GM23338 (cell line): Measurements from ENCODE around the gene FBXW11. TPM values are rescaled to one million over a fixed set of nuclear protein-coding genes. Genes with fewer than 3 reads are reported as not detected.

ENCODE experiments used
- ATAC-seq: fragments of 200-7000 bp; cut with Tn5 transposase; 3 replicates; pipeline ENCODE4 v1.9.1; 2020
- DNase-seq: peaks from one replicate; pipeline ENCODE4 v3.0.0-alpha.2; 2015; ENCODE audit warnings: low spot score
- H2AFZ ChIP-seq: fragments of 200-600 bp; sonication (generic); 2 replicates; pipeline ENCODE4 v1.8.0; 2016; ENCODE audit warnings: antibody characterized with exemption, mild to moderate bottlenecking, moderate library complexity
- H3F3A ChIP-seq: fragments of 200-600 bp; sonication (generic); replicated peaks from 2 replicates; pipeline ENCODE4 v1.8.0; 2017; ENCODE audit warnings: antibody characterized with exemption, mixed run types, low read depth
- H3K27ac ChIP-seq: fragments of 200-600 bp; sonication (generic); 2 replicates; pipeline ENCODE4 v1.6.1; 2016; ENCODE audit warnings: low read depth
- H3K27me3 ChIP-seq: fragments of 200-600 bp; sonication (generic); 2 replicates; pipeline ENCODE4 v1.8.0; 2016; ENCODE audit warnings: mild to moderate bottlenecking, mixed run types, moderate library complexity; ENCODE audit not compliant: insufficient read depth
- H3K36me3 ChIP-seq: fragments of 200-600 bp; sonication (generic); 2 replicates; pipeline ENCODE4 v1.8.0; 2016; ENCODE audit warnings: mild to moderate bottlenecking; ENCODE audit not compliant: insufficient read depth
- H3K4me1 ChIP-seq: fragments of 200-600 bp; sonication (generic); 2 replicates; pipeline ENCODE4 v1.8.0; 2016; ENCODE audit warnings: mild to moderate bottlenecking, moderate library complexity; ENCODE audit not compliant: insufficient read depth
- H3K4me2 ChIP-seq: fragments of 200-600 bp; sonication (generic); 2 replicates; pipeline ENCODE4 v1.7.1; 2017; ENCODE audit warnings: mixed run types
- H3K4me3 ChIP-seq: fragments of 200-600 bp; sonication (generic); 2 replicates; pipeline ENCODE4 v1.6.1; 2016; ENCODE audit warnings: mixed run types
- H3K79me2 ChIP-seq: fragments of 200-600 bp; sonication (generic); replicated peaks from 2 replicates; pipeline ENCODE4 v1.8.0; 2017; ENCODE audit warnings: mild to moderate bottlenecking; ENCODE audit not compliant: insufficient read depth
- H3K9me2 ChIP-seq: fragments of 200-600 bp; sonication (generic); 2 replicates; pipeline ENCODE4 v1.8.0; 2017; ENCODE audit not compliant: insufficient read depth
- H4K20me1 ChIP-seq: fragments of 200-600 bp; sonication (generic); replicated peaks from 2 replicates; pipeline ENCODE4 v1.8.0; 2017; ENCODE audit warnings: mild to moderate bottlenecking; ENCODE audit not compliant: insufficient read depth
- H3K27ac Mint-ChIP-seq: 2 replicates; pipeline ENCODE4 v1.8.0; 2020; ENCODE audit warnings: inconsistent platforms, mild to moderate bottlenecking, moderate library complexity, mixed read lengths
- H3K27me3 Mint-ChIP-seq: 3 replicates; pipeline ENCODE4 v1.8.0; 2022; ENCODE audit warnings: low read depth, mild to moderate bottlenecking, moderate library complexity, mixed read lengths, inconsistent platforms; ENCODE audit not compliant: insufficient read depth, poor library complexity
- H3K36me3 Mint-ChIP-seq: 3 replicates; pipeline ENCODE4 v1.8.0; 2021; ENCODE audit warnings: low read depth, mild to moderate bottlenecking, inconsistent platforms, moderate library complexity, mixed read lengths
- H3K4me1 Mint-ChIP-seq: 3 replicates; pipeline ENCODE4 v1.8.0; 2020; ENCODE audit warnings: mild to moderate bottlenecking, inconsistent platforms, mixed read lengths
- H3K4me3 Mint-ChIP-seq: 3 replicates; pipeline ENCODE4 v1.8.0; 2021; ENCODE audit warnings: moderate library complexity, mild to moderate bottlenecking, inconsistent platforms, mixed read lengths
- H3K9me3 Mint-ChIP-seq: 3 replicates; pipeline ENCODE4 v1.8.0; 2020; ENCODE audit warnings: moderate library complexity, mild to moderate bottlenecking, inconsistent platforms, mixed read lengths
- CTCF ChIP-seq, 2 experiments: fragments of 200-600 bp in 1 of 2; sonication (generic) in 1 of 2; conservative IDR thresholded peaks; 2 replicates each; pipeline versions ENCODE4 v1.5.1 to v1.6.1; 2016 to 2017; ENCODE audit warnings: antibody characterized with exemption in 2 of 2, low read depth in 2 of 2, mild to moderate bottlenecking in 2 of 2, moderate library complexity in 1 of 2
- NANOG ChIP-seq: IDR thresholded peaks from 2 replicates; pipeline ENCODE4 v1.6.1; 2016; ENCODE audit warnings: antibody characterized with exemption, borderline replicate concordance
- STAT1 ChIP-seq: IDR thresholded peaks from one replicate; pipeline ENCODE4 v1.6.1; 2016; ENCODE audit warnings: antibody characterized with exemption; ENCODE audit not compliant: unreplicated experiment
- ZNF462 ChIP-seq: fragments of 250-450 bp; sonication (Bioruptor Pico); IDR thresholded peaks from 2 replicates; pipeline ENCODE4 v1.5.0; 2020; ENCODE audit warnings: mild to moderate bottlenecking, moderate library complexity
- polyA plus RNA-seq: library from polyadenylated mRNA; unstranded; fragments of >200 nt; fragmentation: Nextera tagmentation; extraction: Ambion mirVana; gene quantifications from 2 replicates; pipeline ENCODE4 v1.2.1, GENCODE V29; 2016
- total RNA-seq: library from RNA; depleted of rRNA; stranded (reverse); fragments of >200 nt; shearing (Covaris generic); gene quantifications from 2 replicates; pipeline ENCODE4 v1.2.3, GENCODE V29; 2014

FBXW11 gene
- total and polyA plus RNA-seq, 2 experiments from 2014 or later, result 45.0 to 88.0 TPM

GRCh38 chr5:171946000-171946781 is 60.2 kb downstream of the FBXW11 start:
- Mint-ChIP-seq H3K4me3 (no peak overlapping the region), H3K4me1 (peaks cover 20% of the 10 kb centered on the region), H3K27ac (peak overlapping the region; percentile 66), H3K9me3 (no peaks in the 10 kb centered on the region), H3K36me3 (0 out of 3 replicates have a peak, but pooled peaks cover 1% of the 10 kb centered on the region), H3K27me3 (peaks cover 3% of the 10 kb centered on the region)
- ATAC-seq (peak; percentile 71), DNase-seq (peak; percentile 62)
- 0 out of 2 replicates have a peak overlapping the region, but pooled peaks have one; percentile 73 for H3K27ac ChIP-seq
- no peak overlapping the region for H3K4me3 ChIP-seq
- H3K27me3 ChIP-seq, result no peaks in the 10 kb centered on the region
- no peak for TF ChIP-seq NANOG
- peak; percentile 43; the same call in 1 of the 2 replicates for TF ChIP-seq ZNF462 (CRISPR knock-in tag)
- TF ChIP-seq CTCF (conservative IDR thresholded peaks at IDR 0.05; ENCODE audit: low read depth in 2 of 2), result 0 out of 4 replicates have a peak, but pooled peaks of 1 of the 2 experiments have one; percentile 19
- no peak for TF ChIP-seq STAT1
- no peaks in the 10 kb centered on the region for H3K9me2 ChIP-seq
- H4K20me1 ChIP-seq, result peaks cover 34% of the 10 kb centered on the region
- no peaks in the 10 kb centered on the region for H3K36me3 ChIP-seq
- H3K4me1 ChIP-seq, result peaks cover 6% of the 10 kb centered on the region; the same call in 1 of the 2 replicates
- H3K79me2 ChIP-seq, result peaks cover 96% of the 10 kb centered on the region
- H3F3A ChIP-seq, result no peaks in the 10 kb centered on the region
- no peak overlapping the region for H2AFZ ChIP-seq
- no peak overlapping the region for H3K4me2 ChIP-seq
